Epithelial cell of esophagus (primary cell): ENCODE results near the gene C17orf78.
"Not testable (repeated sequence)": the region's sequence is repeated elsewhere in the genome, so short reads cannot be mapped to it uniquely, and the experiment has no call there.

Experiments
- DNase-seq: peaks from one replicate; pipeline ENCODE4 v3.0.0; 2010; ENCODE audit warnings: low read depth
- H3K4me3 ChIP-seq: 2 replicates; pipeline ENCODE4 v1.5.1; 2011; ENCODE audit warnings: mild to moderate bottlenecking, low read length, control low read depth
- CTCF ChIP-seq: IDR thresholded peaks from 2 replicates; pipeline ENCODE4 v1.5.1; 2011; ENCODE audit warnings: low read depth, mild to moderate bottlenecking, low read length, control low read depth, inconsistent platforms; ENCODE audit not compliant: insufficient read depth; ENCODE audit errors: missing control alignments

Gene C17orf78

GRCh38 chr17:37388266-37388665 lies 12.5 kb downstream of the C17orf78 start:
- DNase-seq, result peak; percentile 45
- H3K4me3 ChIP-seq, result no peak overlapping the region
- TF ChIP-seq CTCF, result no peak

GRCh38 chr17:37389160-37389559 lies 13.4 kb downstream of the C17orf78 start:
- DNase-seq, result no peak
- no peak overlapping the region for H3K4me3 ChIP-seq
- TF ChIP-seq CTCF, result no peak

- peak; percentile 10 for DNase-seq
- H3K4me3 ChIP-seq, result no peak overlapping the region
- no peak for TF ChIP-seq CTCF
Measured at GRCh38 chr17:37391146-37391545, 15.4 kb downstream of the C17orf78 start.

GRCh38 chr17:37392024-37392590 lies 16.3 kb downstream of the C17orf78 start:
- H3K4me3 ChIP-seq, result no peak overlapping the region
- no peak for TF ChIP-seq CTCF
- DNase-seq, result peak; percentile 43

GRCh38 chr17:37393352-37393751 lies 17.6 kb downstream of the C17orf78 start:
- no peak for DNase-seq
- no peak overlapping the region for H3K4me3 ChIP-seq
- no peak for TF ChIP-seq CTCF

GRCh38 chr17:37399265-37399803 lies 23.5 kb downstream of the C17orf78 start:
- DNase-seq, result peak; percentile 64
- H3K4me3 ChIP-seq, result no peak overlapping the region
- no peak for TF ChIP-seq CTCF

GRCh38 chr17:37400505-37400904 lies 24.7 kb downstream of the C17orf78 start:
- H3K4me3 ChIP-seq, result no peak overlapping the region
- DNase-seq, result no peak
- TF ChIP-seq CTCF, result no peak

GRCh38 chr17:37405522-37405921 lies 29.7 kb downstream of the C17orf78 start:
- H3K4me3 ChIP-seq, result peak overlapping the region; percentile 86

More at GRCh38 chr17:37405522-37405921, 29.7 kb downstream of the C17orf78 start:
- DNase-seq, result not testable (repeated sequence)
